GM20431 (cell line): ENCODE data around the gene FAM124A.

Experiments used
- in situ Hi-C: fragments of 300-500 bp; cut with MseI, MboI; formaldehyde crosslinking; loops from one replicate; pipeline ENCODE4 v1.15.0; 2020; ENCODE audit warnings: low sequenced_read_pairs; ENCODE audit not compliant: unreplicated experiment

FAM124A gene

DNA sequence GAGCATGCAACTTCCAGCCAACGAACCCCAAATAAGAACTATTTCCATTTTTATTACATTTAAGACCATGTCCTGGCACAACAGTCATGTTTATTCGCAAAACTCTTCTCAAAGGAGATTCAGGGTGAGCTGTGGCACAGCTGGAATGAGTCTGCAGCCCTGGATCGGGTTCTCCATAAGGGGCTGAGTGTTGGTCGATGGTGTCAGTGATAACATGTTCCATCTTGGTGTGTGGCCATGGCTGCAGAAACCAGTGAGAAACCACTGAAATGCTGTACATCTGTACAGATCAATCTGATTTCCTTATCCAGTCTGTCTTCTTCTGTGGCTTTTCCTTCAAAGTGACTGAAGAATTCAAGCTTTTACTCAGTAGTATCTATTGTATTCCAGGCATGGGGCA lies 15.2 kb downstream of the FAM124A start:
- in situ Hi-C loops, result no loop called here

DNA sequence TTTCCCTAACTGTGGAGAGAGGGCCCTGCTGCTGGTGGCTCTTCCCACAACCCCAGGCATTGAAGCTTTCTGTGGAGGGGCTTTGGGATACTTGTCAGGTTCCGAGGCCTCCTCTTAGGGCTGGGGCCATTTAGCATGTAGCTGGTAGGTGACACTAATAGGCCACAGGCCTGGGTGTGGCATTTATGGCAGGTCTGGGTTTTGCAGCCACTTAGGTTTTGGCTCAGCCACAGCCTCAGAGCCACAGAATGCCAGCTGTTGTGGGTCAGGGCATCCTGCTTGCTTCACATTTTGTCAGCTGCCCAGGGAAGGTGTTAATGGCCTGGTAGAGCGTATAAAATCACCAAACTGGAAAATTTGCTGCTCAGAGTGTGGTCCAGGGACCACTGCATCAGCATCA lies 15.7 kb downstream of the FAM124A start:
- in situ Hi-C loops, result no loop called here

DNA sequence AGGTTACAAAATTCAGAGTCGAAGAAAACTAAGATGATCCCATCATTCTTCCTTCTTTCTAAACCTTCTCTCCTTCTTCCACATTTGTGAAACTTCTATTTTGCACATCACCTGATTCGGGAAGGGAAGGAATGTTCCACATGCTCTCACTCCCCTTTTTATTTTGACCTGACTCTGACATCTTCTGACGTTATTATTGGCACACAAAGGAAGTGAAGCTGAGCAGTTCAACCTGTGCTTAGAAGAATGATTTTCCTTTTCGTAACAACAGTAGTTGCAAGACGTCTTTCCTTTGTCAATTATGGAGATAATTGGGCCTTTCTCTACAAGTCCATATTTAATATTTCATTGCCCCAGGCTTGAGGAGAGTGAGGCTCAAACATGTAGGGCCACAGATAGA lies 18.0 kb downstream of the FAM124A start:
- in situ Hi-C loops, result no loop called here

DNA sequence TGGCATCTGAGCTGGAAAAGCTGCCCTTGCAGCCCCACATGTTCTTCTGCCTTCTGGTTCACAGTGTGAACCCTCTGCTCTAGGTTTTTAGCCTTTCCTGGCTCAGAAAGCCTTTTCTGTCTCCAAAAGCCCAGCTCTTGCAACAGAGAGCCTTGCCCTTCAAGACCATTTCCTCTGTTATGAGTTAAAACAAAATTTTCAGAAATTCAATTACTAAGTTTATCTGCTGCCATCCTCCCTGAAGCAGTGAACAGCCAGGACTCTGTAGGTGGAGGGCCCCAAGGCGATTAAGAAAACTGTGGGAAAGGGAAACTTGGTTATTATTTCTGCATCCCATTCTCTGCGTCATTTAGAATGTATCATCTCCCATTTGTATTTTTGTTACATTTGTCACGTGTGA lies 18.8 kb downstream of the FAM124A start:
- in situ Hi-C loops, result no loop called here

DNA sequence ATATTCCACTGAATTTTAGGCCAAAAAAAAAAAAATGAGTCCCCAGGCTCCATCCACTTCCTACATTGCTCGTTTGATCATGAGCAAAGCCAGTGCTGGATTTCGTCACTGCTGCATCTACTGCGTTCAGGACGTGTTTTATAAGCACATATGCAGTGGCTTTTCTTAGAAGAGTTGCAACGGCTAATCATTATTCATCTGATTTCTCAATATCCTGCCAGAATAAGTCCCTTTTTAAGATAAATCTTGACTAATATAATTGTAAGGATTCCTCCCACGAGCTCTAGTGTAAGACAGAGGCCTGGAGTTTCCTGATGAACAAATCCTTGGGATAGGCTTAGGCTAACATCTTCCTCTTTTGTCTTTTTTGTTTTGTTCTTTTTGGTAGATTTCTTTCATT lies 19.5 kb downstream of the FAM124A start:
- in situ Hi-C loops, result no loop called here

DNA sequence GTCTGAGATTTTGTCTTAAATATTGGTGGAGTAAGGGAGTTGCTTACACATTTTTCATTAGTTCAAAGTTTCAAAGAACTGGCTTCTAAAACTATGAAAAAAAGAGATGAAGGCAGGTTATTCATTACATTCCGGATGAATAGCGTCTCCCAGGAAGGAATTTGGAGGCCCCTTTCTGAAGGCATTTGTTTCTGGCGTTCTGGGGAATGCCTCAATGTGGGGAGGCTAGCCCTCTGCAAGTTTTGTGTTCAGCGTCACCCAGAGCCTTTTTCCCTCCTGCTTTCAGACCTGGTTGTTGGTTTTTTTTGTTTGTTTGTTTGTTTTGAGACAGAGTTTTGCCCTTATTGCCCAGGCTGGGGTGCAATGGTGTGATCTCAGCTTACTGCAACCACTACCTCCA lies 21.0 kb downstream of the FAM124A start:
- in situ Hi-C loops, result no loop called here

DNA sequence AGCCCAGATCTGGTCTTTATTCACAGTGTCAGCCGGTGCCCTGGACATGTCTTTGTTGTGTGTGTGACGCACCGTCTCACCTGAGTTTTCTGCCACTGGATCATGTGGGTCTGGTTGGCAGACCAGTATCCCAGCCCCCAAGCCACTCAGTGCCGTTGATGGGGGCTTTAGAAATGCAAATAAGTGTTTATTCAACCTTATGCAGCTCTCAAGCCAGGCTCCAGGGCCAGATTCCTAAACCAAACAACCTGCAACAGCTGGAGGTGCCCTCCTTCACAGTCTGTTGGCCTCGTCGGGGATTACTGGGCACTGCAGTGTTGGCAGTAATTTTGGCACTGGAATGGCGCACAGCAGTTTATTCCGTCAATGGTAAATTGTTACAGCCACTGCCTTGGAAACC lies 21.6 kb downstream of the FAM124A start:
- in situ Hi-C loops, result no loop called here

DNA sequence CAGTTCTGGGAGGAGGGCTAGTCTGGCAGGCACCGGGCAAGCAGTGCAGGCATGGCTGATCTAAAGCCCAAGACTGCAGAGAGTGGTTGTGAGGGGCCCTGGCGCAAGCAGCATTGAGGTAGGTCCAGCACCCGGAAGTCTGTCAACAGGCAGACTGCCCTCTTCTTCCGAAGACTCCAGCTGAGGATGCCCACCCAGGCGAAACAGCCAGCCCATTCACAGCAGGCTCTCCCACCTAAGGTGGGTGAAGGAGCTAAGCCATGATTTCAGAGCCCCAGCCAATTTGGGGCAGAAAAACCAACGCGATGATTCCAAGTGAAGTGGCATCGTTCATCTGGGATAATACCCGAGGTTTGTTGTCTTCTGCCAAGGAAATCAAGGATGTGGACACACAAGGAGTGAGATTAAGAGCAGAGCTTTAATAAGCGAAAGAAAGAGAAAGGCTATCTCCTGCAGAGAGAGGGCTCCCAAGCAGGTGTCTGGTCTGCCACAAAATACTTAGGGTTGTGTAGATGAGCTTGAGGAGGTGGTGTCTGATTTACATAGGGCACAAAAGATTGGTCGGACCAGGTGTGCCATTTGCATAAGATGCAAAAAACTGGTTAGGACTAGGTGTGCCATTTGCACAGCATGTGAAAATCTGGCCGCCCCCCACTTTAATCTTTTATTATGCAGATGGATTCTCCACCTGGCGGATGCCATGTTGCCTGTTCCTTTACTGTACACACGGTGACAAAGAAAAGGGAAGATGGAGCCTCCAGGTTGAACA lies 22.6 kb downstream of the FAM124A start:
- in situ Hi-C loops, result no loop called here

DNA sequence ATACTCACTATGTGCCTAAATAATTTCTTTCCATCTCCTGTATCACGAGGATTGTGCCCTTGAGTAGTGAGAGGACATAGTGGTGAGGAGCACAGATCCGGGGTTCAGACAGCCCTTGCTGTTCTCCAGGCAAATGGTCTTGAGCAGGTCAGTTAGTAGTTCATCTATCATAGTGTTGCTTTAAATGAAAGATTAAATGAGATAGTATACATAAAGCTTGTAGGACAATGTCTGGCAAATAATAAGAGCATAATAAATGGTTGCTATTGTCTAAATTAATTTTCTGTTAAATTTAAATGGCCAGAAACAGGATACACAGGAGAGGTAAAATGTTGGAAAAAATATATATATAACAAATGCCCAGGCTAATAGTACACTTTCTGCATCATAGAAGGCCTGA lies 23.4 kb downstream of the FAM124A start:
- in situ Hi-C loops, result no loop called here

DNA sequence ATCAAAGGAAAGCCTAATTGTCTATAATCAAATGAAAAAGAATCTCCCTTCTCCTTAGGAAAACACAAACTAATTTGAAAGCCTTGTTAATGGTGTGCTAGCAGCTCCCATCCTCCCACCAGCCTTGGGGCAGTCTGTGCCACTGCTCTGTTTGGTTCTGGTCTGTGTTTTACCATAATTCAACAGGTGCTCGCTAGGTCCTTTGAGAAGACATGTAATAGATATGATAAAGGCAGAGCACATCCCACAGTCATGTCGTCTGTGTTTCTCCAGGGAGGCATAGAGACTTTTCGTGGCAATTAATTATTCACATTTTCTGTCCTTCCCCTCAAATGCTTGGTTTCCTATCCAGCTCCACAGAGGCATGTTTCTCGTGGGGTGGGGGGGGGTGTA lies 23.8 kb downstream of the FAM124A start:
- in situ Hi-C loops, result no loop called here

DNA sequence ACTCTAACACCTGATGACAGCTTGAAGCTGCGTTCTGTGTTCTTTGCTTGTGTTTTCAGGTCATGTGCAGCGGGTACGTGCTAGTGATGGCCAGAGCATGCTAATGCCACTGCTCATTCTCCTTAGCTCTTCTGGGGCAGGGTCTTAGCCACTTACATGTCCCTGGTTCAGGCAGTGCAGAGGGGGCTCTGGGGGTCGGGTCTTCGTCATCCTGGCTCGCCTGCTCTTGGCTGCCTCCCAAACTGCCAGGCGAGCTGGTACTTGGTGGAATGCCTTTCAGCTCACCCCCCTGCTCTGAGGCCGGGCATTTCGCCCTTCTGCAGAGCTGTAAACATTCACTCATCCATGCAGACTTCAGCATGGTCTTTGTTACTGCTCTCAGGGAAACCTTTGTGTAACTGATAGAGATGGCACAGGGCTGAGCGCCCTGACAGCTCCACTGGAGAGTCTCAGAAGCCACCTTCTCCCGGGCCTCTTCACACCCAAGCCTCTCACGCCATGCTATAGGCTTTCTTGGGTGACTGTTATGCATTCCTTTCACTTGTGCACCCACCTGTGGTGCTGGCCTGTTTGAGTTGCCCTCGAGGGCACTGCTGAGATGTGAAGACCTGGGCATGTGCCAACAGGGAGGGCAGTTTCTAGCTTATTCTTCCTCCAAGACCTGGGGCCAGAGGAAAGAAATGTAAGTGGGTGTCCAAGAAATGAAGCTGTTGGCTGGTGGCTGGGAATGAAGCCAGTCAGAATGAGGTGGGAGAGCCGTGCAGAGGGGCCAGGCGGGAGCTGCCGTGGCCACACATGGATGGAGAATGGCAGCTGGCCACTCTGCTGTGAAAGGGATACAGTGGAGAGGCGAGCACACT lies 24.4 kb downstream of the FAM124A start:
- in situ Hi-C loops, result no loop called here

DNA sequence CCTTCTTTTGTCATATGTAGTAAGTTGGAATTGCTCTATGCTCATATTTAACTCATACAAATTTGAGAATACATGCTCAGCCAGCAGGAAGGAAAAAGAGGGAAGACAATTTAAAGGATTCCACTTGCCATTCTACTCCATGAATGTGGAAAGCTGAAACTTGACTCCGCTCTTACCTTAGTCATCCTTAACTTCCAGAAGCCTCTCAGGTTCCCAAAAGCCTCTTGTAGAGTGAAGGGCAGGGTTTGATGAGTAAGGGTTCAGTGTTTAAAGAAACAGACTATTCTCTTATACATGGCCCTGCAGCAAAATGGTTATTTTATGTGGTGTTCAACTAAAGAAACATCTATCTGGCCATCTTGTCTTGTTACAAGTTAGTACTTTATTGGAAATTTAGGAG lies 27.1 kb downstream of the FAM124A start:
- in situ Hi-C loops, result no loop called here

DNA sequence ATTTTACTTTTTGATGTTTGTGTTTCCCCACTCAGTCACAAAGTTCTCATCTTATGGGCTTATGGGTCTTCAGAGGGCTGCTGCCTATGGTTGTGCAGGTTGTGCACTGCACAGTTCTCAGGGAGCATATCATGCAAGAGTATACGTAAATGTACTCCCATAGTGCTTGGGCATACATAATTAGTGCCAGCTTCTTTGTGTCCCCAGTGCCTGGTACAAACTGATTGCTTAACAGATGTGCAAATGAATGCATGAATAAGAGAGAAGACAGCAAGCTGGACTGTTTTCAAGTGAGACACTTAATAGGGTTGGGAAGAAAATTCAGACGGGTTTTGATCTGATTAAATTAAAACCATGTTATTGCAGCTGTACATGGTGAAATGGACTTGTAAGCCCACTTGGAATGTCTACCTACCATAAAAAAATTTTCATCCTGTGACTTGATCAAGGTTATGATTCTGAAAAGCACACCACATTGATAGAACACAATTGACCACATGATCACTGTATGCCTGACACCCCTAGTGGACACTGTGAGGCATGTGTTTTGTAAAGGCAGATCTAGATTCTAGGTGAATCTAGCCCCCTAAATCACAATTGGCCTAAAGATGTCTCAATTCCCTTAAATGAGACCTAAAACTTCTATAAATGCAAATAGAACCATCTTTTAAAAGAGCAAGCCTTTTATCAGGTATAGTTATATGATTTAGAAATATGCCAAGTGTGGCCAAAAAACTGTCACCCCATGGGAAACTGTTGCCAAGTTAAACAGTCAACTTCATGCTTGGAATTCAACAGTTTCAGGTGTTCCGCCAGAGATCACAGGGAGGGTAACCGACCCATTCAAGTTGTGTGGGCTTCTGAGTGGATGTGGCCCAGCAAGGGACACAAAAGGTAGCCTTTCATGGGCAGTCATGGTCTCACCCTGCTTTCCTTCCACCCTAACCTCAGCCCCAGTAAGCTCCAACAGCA lies 27.9 kb downstream of the FAM124A start:
- in situ Hi-C loops, result no loop called here

DNA sequence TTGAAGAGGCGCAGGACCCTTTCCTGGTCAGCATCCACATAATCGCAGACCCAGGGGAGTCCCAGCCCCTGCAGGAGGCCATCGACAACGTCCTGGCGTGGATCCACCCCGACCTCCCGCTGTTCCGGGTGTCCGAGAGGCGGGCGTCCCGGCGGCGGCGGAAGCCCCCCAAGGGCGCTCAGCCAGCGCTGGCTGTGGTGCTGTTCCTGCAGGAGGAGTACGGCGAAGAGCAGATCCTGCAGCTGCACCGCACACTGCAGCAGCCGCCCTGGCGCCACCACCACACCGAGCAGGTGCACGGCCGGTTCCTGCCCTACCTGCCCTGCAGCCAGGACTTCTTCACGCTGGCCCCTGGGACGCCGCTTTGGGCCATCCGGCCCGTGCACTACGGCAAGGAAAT lies 29.3 kb downstream of the FAM124A start:
- in situ Hi-C loops, result no loop called here

DNA sequence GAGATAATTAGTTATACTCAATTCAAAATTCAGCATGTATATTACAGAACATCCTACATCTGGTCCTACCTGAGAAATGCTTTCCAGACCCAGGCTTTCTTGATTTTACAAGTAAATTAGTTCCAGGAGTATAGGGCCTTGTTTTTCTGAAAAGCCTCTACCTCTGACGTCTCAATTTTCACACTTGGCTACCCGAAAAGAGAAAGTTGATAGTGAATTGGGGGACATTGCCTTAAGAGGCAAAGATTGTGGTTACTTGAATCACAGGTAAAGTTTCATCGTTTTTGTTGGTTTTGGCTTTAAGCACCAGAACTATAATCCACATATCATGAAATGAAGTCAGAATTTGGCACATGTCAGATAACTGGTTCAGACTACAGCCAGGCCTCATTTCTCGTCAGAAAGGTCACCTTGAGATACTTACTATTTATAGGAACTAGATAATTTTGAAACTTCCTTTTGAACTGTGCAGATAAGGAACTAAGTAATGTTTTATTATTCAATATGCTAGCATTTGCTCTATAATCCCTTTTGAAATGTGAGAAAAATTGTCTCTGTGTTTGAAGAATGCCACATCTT lies 30.8 kb downstream of the FAM124A start:
- in situ Hi-C loops, result no loop called here

DNA sequence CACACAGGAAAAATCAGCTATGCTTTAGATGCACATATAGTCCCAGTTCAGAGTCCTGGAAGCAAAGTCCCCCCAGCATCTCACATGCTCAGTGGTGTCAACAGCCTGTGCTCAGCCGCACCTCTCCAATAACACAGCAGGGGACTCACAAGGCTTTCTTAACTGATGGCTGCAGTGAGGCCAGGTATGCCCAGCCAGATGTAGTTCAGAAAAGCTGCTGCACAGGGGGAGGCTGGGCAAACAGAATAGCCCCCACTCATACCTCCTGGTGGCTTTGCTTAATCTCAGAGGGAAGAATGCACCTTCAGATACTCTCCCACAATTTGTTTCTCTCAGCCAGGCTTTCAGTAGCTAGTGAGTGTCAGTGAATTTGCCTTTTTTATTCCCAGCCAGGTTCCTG lies 33.4 kb downstream of the FAM124A start:
- in situ Hi-C loops, result no loop called here

DNA sequence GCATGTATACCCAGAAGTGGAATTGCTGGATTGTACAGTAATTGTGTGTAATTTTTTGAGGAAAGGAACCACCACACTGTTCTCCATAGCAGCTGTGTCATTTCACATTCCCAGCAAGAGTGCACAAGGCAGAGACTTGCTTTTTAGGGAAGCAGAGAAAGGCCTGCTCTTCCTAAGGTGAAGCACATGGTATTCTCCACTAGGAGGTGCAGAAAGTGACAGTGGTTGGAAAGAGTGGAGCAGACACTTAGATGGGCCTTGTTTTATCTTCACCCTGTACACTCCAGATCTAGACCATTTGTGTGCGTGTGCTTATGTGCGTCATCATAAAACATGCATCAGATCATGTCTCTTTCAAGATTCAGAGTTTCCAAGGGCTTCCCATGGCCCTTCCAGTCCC lies 35.0 kb downstream of the FAM124A start:
- in situ Hi-C loops, result no loop called here

DNA sequence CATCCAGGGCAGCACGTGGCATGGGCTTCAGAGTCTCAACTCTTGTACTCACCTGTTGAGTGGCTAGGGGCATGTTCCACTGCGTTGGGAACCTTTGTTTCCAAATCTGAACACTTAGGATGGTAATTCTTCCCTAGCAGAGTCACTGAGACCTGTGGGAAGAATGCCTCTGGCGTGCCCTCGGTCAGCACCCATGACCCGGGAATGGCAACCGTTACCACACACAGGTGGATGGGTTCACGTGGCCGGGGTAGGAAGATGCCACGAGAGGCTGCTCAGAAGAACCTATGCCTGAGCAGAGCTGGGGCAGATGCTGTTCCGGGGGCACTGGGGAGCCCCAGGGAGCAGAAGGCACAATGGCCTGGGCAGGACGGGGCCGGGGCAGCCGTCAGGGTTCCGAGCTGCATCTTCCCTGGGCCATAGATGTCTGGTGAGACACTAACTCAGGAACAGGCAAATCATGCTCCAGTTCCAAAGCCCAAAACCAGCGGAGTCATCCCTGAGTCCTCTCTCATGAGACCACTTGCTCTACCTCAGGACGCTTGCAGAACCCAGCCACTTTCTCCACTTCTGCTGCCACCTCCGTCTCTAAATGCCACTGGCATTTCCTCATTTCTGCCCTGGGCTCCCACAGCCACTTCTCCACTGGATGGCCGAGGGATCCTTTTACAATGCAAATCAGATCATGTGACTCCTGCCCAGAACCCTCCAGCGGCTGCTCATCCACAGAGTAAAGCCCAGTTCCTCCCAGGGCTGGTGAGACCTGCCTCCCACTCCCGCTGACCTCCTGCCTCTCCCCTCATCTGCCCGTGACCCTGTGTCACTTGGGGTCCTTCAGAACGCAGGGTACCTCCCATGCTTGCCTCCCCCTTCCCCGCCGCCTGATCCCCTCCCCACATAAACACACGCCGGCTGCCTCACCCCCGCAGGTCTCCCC lies 36.7 kb downstream of the FAM124A start:
- in situ Hi-C loops, result no loop called here

DNA sequence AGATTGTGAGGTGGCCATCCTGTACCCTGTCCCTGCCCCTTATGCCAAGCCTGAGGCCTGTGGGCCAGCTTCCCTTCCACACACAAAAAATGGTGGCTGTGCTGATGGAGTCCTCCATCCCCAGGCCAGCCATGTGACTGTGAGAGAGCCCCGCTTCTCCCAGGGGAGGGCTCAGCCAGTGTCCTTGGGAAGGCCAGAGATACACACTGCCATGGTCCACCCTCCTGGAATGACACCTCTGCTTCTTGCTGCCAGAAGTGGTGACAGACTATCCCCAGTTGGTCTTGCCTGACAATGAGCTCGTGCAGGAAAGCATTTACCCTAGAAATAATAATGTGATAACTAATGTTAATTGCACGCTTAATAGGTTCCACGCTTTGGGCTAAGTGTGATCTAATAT lies 38.0 kb downstream of the FAM124A start:
- in situ Hi-C loops, result no loop called here
